ENCODE measurements around the gene ABLIM1.

GRCh38 chr10:114596793-114597192, 61.3 kb downstream of the ABLIM1 start:
- TF ChIP-seq GATA3 (IDR thresholded peaks at IDR 0.05; ENCODE audit: low read depth, low read length) (no peak), GATA2 (IDR thresholded peaks at IDR 0.05; ENCODE audit: low read depth, low read length) (no peak)
